HepG2 (cell line): ENCODE measurements around the gene SAMD9L. TPM values are rescaled to one million over a fixed set of nuclear protein-coding genes. Genes with fewer than 3 reads are reported as not detected.

ENCODE experiments used
- IRF2 ChIP-seq: IDR thresholded peaks from 2 replicates; pipeline ENCODE4 v1.6.1; 2018; ENCODE audit warnings: missing genetic modification reagents, missing compliant biosample characterization
- YEATS4 ChIP-seq: sonication (generic); formaldehyde crosslinking; IDR thresholded peaks from 2 replicates; pipeline ENCODE4 v1.4.0; 2020; ENCODE audit warnings: missing genetic modification reagents, borderline replicate concordance
- ZNF335 ChIP-seq: sonication (generic); formaldehyde crosslinking; IDR thresholded peaks from 2 replicates; pipeline ENCODE4 v1.4.0; 2020; ENCODE audit warnings: missing genetic modification reagents
- ZNF337 ChIP-seq: sonication (generic); formaldehyde crosslinking; IDR thresholded peaks from 2 replicates; pipeline ENCODE4 v1.5.1; 2020; ENCODE audit warnings: missing genetic modification reagents, low read depth, mild to moderate bottlenecking, borderline replicate concordance
- ZNF75D ChIP-seq: sonication (generic); formaldehyde crosslinking; IDR thresholded peaks from 2 replicates; pipeline ENCODE4 v1.8.1; 2023; ENCODE audit warnings: missing genetic modification reagents, mild to moderate bottlenecking, borderline replicate concordance
- polyA plus RNA-seq, 8 experiments: library from polyadenylated mRNA; depleted of rRNA in 3 of 8; stranded (reverse) in 7 of 8; unstranded in 1 of 8; fragments of >200 nt; fragmentation: Illumina TruSeq in 4 of 8; extraction: Trizol in 4 of 8; gene quantifications; 2 replicates each; pipeline versions ENCODE4 v1.2.1 to v1.2.3, GENCODE V29; 2011 to 2016; ENCODE audit warnings: low read depth in 4 of 8, missing spikeins in 1 of 8, mixed read lengths in 1 of 8; ENCODE audit not compliant: insufficient read depth in 1 of 8
- total RNA-seq, 5 experiments: library from RNA; depleted of rRNA; stranded (reverse); fragments of >200 nt; fragmentation: Illumina TruSeq; extraction: Trizol; gene quantifications; 2 replicates each; pipeline ENCODE4 v1.2.3, GENCODE V29; 2016; ENCODE audit warnings: low read depth in 1 of 5
- TF ChIP-seq, protein P1 (sequence below): sonication (generic); formaldehyde crosslinking; IDR thresholded peaks from 2 replicates; pipeline ENCODE4 v1.4.0; 2020; ENCODE audit warnings: missing genetic modification reagents
- TF ChIP-seq, protein P2 (sequence below): sonication (generic); formaldehyde crosslinking; IDR thresholded peaks from one replicate; pipeline ENCODE4 v1.5.1; 2020; ENCODE audit warnings: mild to moderate bottlenecking, missing genetic modification reagents; ENCODE audit errors: not compliant biosample characterization

Gene SAMD9L
- total and polyA plus RNA-seq, 2 of the 13 experiments (the other 11 are each of a cell fraction or from before 2014, with no cell fraction given) = not detected

DNA sequence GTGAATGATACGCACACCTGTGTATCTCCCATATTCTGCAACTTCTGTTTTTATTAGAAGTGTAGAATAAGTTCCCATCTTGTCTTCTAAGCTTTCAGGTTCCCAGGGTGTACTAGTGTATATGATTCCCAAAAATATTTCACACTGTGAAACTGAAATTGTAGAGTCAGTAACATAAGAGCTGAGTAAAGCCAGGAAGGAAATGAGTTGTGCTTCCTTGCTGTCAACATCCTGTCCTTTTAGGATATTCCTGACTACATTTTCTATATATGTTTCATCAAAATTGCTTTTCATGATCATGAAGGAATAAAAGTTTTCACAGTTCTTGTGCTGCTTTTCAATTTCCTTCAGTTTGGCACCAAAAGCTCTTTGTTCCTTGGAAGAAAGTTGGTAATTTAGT is 15.2 kb downstream of the SAMD9L start (continued):
- TF ChIP-seq, protein P1, sequence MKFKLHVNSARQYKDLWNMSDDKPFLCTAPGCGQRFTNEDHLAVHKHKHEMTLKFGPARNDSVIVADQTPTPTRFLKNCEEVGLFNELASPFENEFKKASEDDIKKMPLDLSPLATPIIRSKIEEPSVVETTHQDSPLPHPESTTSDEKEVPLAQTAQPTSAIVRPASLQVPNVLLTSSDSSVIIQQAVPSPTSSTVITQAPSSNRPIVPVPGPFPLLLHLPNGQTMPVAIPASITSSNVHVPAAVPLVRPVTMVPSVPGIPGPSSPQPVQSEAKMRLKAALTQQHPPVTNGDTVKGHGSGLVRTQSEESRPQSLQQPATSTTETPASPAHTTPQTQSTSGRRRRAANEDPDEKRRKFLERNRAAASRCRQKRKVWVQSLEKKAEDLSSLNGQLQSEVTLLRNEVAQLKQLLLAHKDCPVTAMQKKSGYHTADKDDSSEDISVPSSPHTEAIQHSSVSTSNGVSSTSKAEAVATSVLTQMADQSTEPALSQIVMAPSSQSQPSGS (CRISPR knock-in tag) = no peak
- TF ChIP-seq IRF2 (CRISPR knock-in tag) (no peak), YEATS4 (CRISPR knock-in tag) (no peak), ZNF75D (CRISPR knock-in tag) (no peak), ZNF337 (CRISPR knock-in tag) (no peak), ZNF335 (no peak)
- TF ChIP-seq, protein P2, sequence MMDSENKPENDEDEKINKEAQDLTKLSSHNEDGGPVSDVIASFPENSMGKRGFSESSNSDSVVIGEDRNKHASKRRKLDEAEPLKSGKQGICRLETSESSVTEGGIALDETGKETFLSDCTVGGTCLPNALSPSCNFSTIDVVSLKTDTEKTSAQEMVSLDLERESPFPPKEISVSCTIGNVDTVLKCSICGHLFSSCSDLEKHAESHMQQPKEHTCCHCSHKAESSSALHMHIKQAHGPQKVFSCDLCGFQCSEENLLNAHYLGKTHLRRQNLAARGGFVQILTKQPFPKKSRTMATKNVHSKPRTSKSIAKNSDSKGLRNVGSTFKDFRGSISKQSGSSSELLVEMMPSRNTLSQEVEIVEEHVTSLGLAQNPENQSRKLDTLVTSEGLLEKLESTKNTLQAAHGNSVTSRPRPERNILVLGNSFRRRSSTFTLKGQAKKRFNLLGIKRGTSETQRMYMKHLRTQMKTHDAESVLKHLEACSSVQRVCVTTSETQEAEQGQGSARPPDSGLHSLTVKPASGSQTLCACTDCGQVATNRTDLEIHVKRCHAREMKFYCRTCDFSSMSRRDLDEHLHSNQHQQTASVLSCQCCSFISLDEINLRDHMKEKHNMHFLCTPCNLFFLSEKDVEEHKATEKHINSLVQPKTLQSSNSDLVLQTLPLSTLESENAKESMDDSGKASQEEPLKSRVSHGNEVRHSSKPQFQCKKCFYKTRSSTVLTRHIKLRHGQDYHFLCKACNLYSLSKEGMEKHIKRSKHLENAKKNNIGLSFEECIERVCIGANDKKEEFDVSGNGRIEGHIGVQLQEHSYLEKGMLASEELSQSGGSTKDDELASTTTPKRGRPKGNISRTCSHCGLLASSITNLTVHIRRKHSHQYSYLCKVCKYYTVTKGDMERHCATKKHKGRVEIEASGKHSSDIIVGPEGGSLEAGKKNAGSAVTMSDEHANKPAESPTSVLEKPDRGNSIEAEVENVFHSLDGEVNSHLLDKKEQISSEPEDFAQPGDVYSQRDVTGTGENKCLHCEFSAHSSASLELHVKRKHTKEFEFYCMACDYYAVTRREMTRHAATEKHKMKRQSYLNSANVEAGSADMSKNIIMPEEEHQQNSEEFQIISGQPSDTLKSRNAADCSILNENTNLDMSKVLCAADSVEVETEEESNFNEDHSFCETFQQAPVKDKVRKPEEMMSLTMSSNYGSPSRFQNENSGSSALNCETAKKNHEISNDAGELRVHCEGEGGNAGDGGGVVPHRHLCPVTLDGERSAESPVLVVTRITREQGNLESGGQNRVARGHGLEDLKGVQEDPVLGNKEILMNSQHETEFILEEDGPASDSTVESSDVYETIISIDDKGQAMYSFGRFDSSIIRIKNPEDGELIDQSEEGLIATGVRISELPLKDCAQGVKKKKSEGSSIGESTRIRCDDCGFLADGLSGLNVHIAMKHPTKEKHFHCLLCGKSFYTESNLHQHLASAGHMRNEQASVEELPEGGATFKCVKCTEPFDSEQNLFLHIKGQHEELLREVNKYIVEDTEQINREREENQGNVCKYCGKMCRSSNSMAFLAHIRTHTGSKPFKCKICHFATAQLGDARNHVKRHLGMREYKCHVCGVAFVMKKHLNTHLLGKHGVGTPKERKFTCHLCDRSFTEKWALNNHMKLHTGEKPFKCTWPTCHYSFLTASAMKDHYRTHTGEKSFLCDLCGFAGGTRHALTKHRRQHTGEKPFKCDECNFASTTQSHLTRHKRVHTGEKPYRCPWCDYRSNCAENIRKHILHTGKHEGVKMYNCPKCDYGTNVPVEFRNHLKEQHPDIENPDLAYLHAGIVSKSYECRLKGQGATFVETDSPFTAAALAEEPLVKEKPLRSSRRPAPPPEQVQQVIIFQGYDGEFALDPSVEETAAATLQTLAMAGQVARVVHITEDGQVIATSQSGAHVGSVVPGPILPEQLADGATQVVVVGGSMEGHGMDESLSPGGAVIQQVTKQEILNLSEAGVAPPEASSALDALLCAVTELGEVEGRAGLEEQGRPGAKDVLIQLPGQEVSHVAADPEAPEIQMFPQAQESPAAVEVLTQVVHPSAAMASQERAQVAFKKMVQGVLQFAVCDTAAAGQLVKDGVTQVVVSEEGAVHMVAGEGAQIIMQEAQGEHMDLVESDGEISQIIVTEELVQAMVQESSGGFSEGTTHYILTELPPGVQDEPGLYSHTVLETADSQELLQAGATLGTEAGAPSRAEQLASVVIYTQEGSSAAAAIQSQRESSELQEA (CRISPR knock-in tag) = no peak
